ENCODE data around the gene KCNN1. TPM values are rescaled to one million over a fixed set of nuclear protein-coding genes. Genes with fewer than 3 reads are reported as not detected.
"Not testable (repeated sequence)": the region's sequence is repeated elsewhere in the genome, so short reads cannot be mapped to it uniquely, and the experiment has no call there.

The KCNN1 gene
- total RNA-seq, 1 donor from 2014 or later, result under 0.01 TPM

DNA sequence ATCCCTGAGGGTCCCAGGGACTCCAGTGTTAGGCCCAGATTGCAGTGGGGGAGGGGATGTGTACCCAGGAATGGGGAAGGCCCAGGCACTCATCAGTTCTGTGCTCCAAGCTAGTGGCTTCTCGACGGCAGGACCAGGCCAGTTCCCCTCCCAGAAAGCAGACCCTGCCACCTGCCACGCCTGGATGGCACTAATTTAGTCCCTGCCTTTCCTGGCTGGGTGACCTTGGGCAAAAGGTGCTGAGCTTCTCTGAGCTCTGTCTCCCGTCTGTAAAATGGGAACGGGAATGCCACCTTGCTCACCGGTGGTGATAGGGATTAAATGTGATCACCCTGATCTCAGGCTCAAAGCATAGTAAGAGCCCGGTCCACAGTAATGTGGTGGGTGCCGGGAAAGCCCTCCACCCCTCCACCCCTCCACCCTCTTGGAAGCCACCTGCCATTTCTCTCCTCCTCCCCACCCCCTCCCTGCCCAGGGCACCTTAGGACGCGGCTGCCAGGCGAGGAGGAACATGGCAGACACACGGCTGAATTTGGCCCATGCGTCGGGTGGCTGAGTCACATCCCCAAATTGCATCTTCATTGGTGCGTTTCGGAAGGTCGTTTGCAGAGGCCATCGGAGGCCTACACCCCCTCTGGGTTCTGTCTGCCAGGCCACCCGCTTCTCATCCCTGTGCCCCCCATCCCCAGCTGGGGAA lies 2.3 kb downstream of the KCNN1 start:
- no peak for DNase-seq (ENCODE audit: low read depth, low spot score)

DNA sequence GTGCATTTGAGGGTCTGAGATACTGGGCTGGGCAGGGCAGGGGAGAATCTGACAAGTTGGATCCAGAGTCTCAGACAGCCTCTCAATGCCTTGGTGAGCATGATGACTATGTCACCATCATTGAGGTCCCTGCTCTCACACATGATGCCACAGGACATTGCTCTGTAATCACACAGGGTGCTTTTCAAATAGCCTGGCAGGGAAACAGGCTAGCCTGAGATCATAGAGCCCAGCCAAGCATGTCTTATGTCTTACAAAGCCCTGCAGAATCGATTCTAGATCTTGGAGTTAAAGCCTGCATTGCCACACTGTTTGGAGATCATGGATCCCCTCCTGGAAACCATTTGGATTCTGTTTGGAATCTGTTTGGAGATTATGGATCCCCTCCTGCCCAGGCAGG lies 5.3 kb downstream of the KCNN1 start:
- no peak for DNase-seq (ENCODE audit: low read depth, low spot score)

GRCh38 chr19:17973759-17974158 lies 6.9 kb downstream of the KCNN1 start:
- DNase-seq (ENCODE audit: low read depth, low spot score), result no peak

- no peak for DNase-seq (ENCODE audit: low read depth, low spot score)
These were observed 7.6 kb downstream of the KCNN1 start for GRCh38 chr19:17974551-17974950.

DNA sequence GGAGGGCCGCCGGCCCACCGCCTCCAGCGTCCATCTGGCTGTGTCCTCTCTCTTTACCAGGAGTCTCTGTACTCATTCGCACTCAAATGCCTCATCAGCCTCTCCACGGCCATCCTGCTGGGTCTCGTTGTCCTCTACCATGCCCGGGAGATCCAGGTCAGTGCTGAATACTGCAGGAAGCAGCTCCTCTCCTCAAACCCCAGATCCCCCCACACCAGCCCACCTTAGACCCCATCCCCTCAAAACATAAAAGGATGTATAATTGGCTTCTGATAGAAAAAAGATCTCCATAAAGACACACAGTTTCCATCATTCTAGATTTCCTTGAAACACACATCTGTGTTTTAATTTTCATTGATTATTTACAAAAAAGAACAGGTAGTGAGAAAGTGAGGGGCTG lies 8.1 kb downstream of the KCNN1 start:
- no peak for DNase-seq (ENCODE audit: low read depth, low spot score)

GRCh38 chr19:17977021-17977420 lies 10.1 kb downstream of the KCNN1 start:
- no peak for DNase-seq (ENCODE audit: low read depth, low spot score)

DNA sequence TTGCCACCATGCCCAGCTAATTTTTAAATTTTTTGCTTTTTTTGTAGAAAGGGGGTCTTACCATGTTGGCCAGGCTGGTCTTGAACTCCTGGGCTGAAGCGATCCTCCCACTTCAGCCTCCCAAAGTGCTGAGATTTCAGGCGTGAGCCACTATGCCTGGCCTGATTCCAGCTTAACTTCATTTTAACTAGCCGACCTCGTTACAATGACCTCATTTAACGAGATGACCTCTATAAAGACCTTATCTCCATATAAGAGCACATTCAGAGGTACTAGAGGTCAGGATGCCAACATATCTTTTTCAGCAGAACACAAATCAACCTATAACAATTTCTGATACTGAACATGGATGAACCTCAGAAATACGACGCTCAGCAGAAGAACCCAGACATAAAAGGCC lies 10.6 kb downstream of the KCNN1 start:
- no peak for DNase-seq (ENCODE audit: low read depth, low spot score)

- DNase-seq (ENCODE audit: low read depth, low spot score), result no peak
These were observed 14.7 kb downstream of the KCNN1 start for GRCh38 chr19:17981611-17982010.

GRCh38 chr19:17982430-17982829 lies 15.5 kb downstream of the KCNN1 start:
- no peak for DNase-seq (ENCODE audit: low read depth, low spot score)

GRCh38 chr19:17985037-17985818 lies 18.3 kb downstream of the KCNN1 start:
- DNase-seq (ENCODE audit: low read depth, low spot score), result no peak

- not testable (repeated sequence) for DNase-seq (ENCODE audit: low read depth, low spot score)
These were observed 19.7 kb downstream of the KCNN1 start for GRCh38 chr19:17986569-17986968.

GRCh38 chr19:17988161-17988560 lies 21.3 kb downstream of the KCNN1 start:
- DNase-seq (ENCODE audit: low read depth, low spot score), result no peak

DNA sequence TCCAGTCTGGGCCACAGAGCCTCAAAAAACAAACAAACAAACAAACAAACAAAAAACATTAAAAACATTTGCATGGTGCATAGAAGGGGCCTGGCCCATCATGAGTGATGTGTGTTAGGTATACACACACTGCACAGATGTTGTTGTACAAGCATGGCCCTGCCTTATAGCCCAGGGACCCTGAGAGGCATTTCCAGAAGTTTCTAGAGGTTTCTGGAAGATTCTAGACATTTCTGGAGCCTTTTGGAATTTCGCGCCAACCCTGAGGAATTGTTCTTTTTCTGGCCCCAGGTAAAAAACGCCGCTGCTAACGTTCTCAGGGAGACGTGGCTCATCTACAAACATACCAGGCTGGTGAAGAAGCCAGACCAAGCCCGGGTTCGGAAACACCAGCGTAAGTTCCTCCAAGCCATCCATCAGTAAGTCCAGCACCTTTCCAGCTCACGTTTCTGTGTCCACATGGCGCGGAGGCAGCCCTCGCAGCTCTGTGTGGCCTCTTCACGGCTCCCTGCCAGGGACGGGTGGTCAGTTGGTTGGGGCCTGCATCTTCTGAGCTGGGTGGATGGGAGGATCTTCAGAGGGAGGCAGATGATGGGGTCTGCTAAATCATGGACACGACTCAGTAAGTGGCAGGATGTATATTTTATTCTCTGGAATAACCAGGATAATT lies 22.7 kb downstream of the KCNN1 start:
- DNase-seq (ENCODE audit: low read depth, low spot score), result no peak

- no peak for DNase-seq (ENCODE audit: low read depth, low spot score)
These were observed 26.3 kb downstream of the KCNN1 start for GRCh38 chr19:17993076-17993813.

DNA sequence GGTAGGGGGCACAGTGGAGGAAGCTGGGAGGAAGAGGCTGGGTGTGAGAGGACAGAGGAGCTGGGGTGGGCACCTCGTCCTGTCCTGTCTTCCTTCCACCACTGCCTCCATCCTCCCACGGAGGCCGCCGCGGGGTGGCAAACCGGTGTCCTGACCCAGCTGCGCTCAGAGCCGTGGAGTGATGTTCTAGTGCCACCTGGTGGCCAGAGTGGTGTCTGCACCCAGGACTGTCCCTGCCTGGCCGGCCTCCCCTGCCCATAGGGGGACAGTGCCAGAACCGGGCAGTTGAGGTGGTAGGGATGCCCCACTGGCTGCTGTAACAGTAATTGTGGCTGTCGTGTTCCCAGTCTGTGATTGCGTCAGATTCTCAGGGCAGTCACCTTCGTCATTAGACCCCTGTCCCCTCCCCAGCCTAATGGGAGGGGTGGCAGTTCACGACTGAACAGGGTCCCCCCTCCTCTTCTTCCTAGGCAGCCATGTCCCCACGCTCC lies 30.0 kb downstream of the KCNN1 start:
- DNase-seq (ENCODE audit: low read depth, low spot score), result no peak

- DNase-seq (ENCODE audit: low read depth, low spot score), result no peak
These were observed 31.3 kb downstream of the KCNN1 start for GRCh38 chr19:17997969-17998826.

- no peak for DNase-seq (ENCODE audit: low read depth, low spot score)
These were observed 31.9 kb downstream of the KCNN1 start for GRCh38 chr19:17998827-17999150.

DNA sequence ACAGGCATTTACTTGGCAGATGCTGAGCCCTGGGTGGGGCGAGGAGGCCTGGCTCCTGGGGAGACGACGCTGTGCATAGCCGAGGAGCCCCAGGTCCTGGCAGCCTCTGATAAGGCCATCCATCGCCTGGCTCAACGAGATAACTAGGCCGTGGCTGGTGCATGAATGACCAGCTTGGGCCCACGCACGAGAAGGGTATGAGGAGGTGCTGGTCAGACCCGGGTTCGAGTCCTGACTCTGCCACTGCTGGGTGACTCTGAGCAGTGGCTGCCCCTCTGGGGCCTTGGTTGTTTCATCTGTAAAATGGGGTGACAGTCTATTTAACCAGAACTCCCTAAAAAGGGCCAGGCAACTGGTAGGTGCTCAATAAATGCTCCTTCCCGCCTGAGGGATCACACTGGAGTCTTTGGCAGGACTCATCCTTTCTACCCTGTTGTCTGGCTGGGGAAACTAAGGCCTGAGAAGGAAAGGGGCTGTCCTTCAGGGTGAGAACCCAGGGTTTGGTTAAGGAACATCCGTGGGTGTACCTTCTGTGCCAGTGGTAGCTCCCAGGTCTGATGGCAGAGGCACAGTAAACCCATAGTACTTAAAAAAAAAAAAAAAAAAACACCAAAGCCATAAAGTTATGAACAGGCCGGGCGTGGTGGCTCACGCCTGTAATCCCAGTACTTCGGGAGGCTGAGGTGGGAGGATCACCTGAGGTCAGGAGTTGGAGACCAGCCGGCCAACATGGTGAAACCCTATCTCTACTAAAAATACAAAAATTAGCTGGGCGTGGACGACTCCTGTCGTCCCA lies 33.0 kb downstream of the KCNN1 start:
- no peak for DNase-seq (ENCODE audit: low read depth, low spot score)

- no peak for DNase-seq (ENCODE audit: low read depth, low spot score)
These were observed 33.6 kb downstream of the KCNN1 start for GRCh38 chr19:18000480-18000914.
